GM23338 (cell line): ENCODE data around the gene PLEKHG4. TPM values are rescaled to one million over a fixed set of nuclear protein-coding genes. Genes with fewer than 3 reads are reported as not detected.

Experiments
- ATAC-seq: fragments of 200-7000 bp; cut with Tn5 transposase; 3 replicates; pipeline ENCODE4 v1.9.1; 2020
- DNase-seq: peaks from one replicate; pipeline ENCODE4 v3.0.0-alpha.2; 2015; ENCODE audit warnings: low spot score
- H2AFZ ChIP-seq: fragments of 200-600 bp; sonication (generic); 2 replicates; pipeline ENCODE4 v1.8.0; 2016; ENCODE audit warnings: antibody characterized with exemption, mild to moderate bottlenecking, moderate library complexity
- H3F3A ChIP-seq: fragments of 200-600 bp; sonication (generic); replicated peaks from 2 replicates; pipeline ENCODE4 v1.8.0; 2017; ENCODE audit warnings: antibody characterized with exemption, mixed run types, low read depth
- H3K27ac ChIP-seq: fragments of 200-600 bp; sonication (generic); 2 replicates; pipeline ENCODE4 v1.6.1; 2016; ENCODE audit warnings: low read depth
- H3K27me3 ChIP-seq: fragments of 200-600 bp; sonication (generic); 2 replicates; pipeline ENCODE4 v1.8.0; 2016; ENCODE audit warnings: mild to moderate bottlenecking, mixed run types, moderate library complexity; ENCODE audit not compliant: insufficient read depth
- H3K36me3 ChIP-seq: fragments of 200-600 bp; sonication (generic); 2 replicates; pipeline ENCODE4 v1.8.0; 2016; ENCODE audit warnings: mild to moderate bottlenecking; ENCODE audit not compliant: insufficient read depth
- H3K4me1 ChIP-seq: fragments of 200-600 bp; sonication (generic); 2 replicates; pipeline ENCODE4 v1.8.0; 2016; ENCODE audit warnings: mild to moderate bottlenecking, moderate library complexity; ENCODE audit not compliant: insufficient read depth
- H3K4me2 ChIP-seq: fragments of 200-600 bp; sonication (generic); 2 replicates; pipeline ENCODE4 v1.7.1; 2017; ENCODE audit warnings: mixed run types
- H3K4me3 ChIP-seq: fragments of 200-600 bp; sonication (generic); 2 replicates; pipeline ENCODE4 v1.6.1; 2016; ENCODE audit warnings: mixed run types
- H3K79me2 ChIP-seq: fragments of 200-600 bp; sonication (generic); replicated peaks from 2 replicates; pipeline ENCODE4 v1.8.0; 2017; ENCODE audit warnings: mild to moderate bottlenecking; ENCODE audit not compliant: insufficient read depth
- H3K9me2 ChIP-seq: fragments of 200-600 bp; sonication (generic); 2 replicates; pipeline ENCODE4 v1.8.0; 2017; ENCODE audit not compliant: insufficient read depth
- H4K20me1 ChIP-seq: fragments of 200-600 bp; sonication (generic); replicated peaks from 2 replicates; pipeline ENCODE4 v1.8.0; 2017; ENCODE audit warnings: mild to moderate bottlenecking; ENCODE audit not compliant: insufficient read depth
- H3K27ac Mint-ChIP-seq: 2 replicates; pipeline ENCODE4 v1.8.0; 2020; ENCODE audit warnings: inconsistent platforms, mild to moderate bottlenecking, moderate library complexity, mixed read lengths
- H3K27me3 Mint-ChIP-seq: 3 replicates; pipeline ENCODE4 v1.8.0; 2022; ENCODE audit warnings: low read depth, mild to moderate bottlenecking, moderate library complexity, mixed read lengths, inconsistent platforms; ENCODE audit not compliant: insufficient read depth, poor library complexity
- H3K36me3 Mint-ChIP-seq: 3 replicates; pipeline ENCODE4 v1.8.0; 2021; ENCODE audit warnings: low read depth, mild to moderate bottlenecking, inconsistent platforms, moderate library complexity, mixed read lengths
- H3K4me1 Mint-ChIP-seq: 3 replicates; pipeline ENCODE4 v1.8.0; 2020; ENCODE audit warnings: mild to moderate bottlenecking, inconsistent platforms, mixed read lengths
- H3K4me3 Mint-ChIP-seq: 3 replicates; pipeline ENCODE4 v1.8.0; 2021; ENCODE audit warnings: moderate library complexity, mild to moderate bottlenecking, inconsistent platforms, mixed read lengths
- H3K9me3 Mint-ChIP-seq: 3 replicates; pipeline ENCODE4 v1.8.0; 2020; ENCODE audit warnings: moderate library complexity, mild to moderate bottlenecking, inconsistent platforms, mixed read lengths
- CREB1 ChIP-seq: fragments of 250-450 bp; sonication (Bioruptor Pico); IDR thresholded peaks from 2 replicates; pipeline ENCODE4 v1.5.0; 2020; ENCODE audit warnings: low read depth, mild to moderate bottlenecking, moderate library complexity
- CTCF ChIP-seq, 2 experiments: fragments of 200-600 bp in 1 of 2; sonication (generic) in 1 of 2; conservative IDR thresholded peaks; 2 replicates each; pipeline versions ENCODE4 v1.5.1 to v1.6.1; 2016 to 2017; ENCODE audit warnings: antibody characterized with exemption in 2 of 2, low read depth in 2 of 2, mild to moderate bottlenecking in 2 of 2, moderate library complexity in 1 of 2
- EZH2 ChIP-seq: fragments of 200-600 bp; sonication (generic); IDR thresholded peaks from one replicate; pipeline ENCODE4 v1.8.0; 2017; ENCODE audit warnings: antibody characterized with exemption, mild to moderate bottlenecking, low read depth; ENCODE audit not compliant: unreplicated experiment
- EZH2phosphoT487 ChIP-seq: fragments of 200-600 bp; sonication (generic); IDR thresholded peaks from one replicate; pipeline ENCODE4 v1.8.1; 2018; ENCODE audit warnings: antibody characterized with exemption; ENCODE audit not compliant: unreplicated experiment
- JUNB ChIP-seq: IDR thresholded peaks from one replicate; pipeline ENCODE4 v1.6.1; 2016; ENCODE audit warnings: antibody characterized with exemption; ENCODE audit not compliant: unreplicated experiment
- NANOG ChIP-seq: IDR thresholded peaks from 2 replicates; pipeline ENCODE4 v1.6.1; 2016; ENCODE audit warnings: antibody characterized with exemption, borderline replicate concordance
- POLR2AphosphoS5 ChIP-seq: IDR thresholded peaks from 2 replicates; pipeline ENCODE4 v1.6.1; 2016; ENCODE audit warnings: antibody characterized with exemption, low read depth
- REST ChIP-seq: IDR thresholded peaks from one replicate; pipeline ENCODE4 v1.6.1; 2018; ENCODE audit warnings: antibody characterized with exemption; ENCODE audit not compliant: unreplicated experiment
- STAT1 ChIP-seq: IDR thresholded peaks from one replicate; pipeline ENCODE4 v1.6.1; 2016; ENCODE audit warnings: antibody characterized with exemption; ENCODE audit not compliant: unreplicated experiment
- ZNF114 ChIP-seq: fragments of 250-450 bp; sonication (Bioruptor Pico); IDR thresholded peaks from 2 replicates; pipeline ENCODE4 v1.5.0; 2020; ENCODE audit warnings: mild to moderate bottlenecking, moderate library complexity
- ZNF331 ChIP-seq: fragments of 250-450 bp; sonication (Bioruptor Pico); IDR thresholded peaks from 2 replicates; pipeline ENCODE4 v1.5.0; 2020; ENCODE audit warnings: low read depth, mild to moderate bottlenecking, moderate library complexity
- ZNF462 ChIP-seq: fragments of 250-450 bp; sonication (Bioruptor Pico); IDR thresholded peaks from 2 replicates; pipeline ENCODE4 v1.5.0; 2020; ENCODE audit warnings: mild to moderate bottlenecking, moderate library complexity
- polyA plus RNA-seq: library from polyadenylated mRNA; unstranded; fragments of >200 nt; fragmentation: Nextera tagmentation; extraction: Ambion mirVana; gene quantifications from 2 replicates; pipeline ENCODE4 v1.2.1, GENCODE V29; 2016
- total RNA-seq: library from RNA; depleted of rRNA; stranded (reverse); fragments of >200 nt; shearing (Covaris generic); gene quantifications from 2 replicates; pipeline ENCODE4 v1.2.3, GENCODE V29; 2014

PLEKHG4 gene
- total and polyA plus RNA-seq, 2 experiments from 2014 or later = 3.2 to 10.3 TPM

- Histone ChIP-seq H3K4me3 (peak overlapping the region; percentile 89), H3K79me2 (peaks cover 36% of the 10 kb centered on the region), H3K4me2 (peak overlapping the region; percentile 93), H3K27ac (peak overlapping the region; percentile 94; the same call in 1 of the 2 replicates), H2AFZ (no peak overlapping the region), H3K4me1 (peaks cover 33% of the 10 kb centered on the region), H3K9me2 (no peaks in the 10 kb centered on the region), H3F3A (peaks cover 18% of the 10 kb centered on the region), H3K36me3 (no peaks in the 10 kb centered on the region; the same call in 1 of the 2 replicates), H4K20me1 (no peaks in the 10 kb centered on the region; the same call in 1 of the 2 replicates), H3K27me3 (peaks cover 24% of the 10 kb centered on the region)
- Mint-ChIP-seq H3K9me3 (no peaks in the 10 kb centered on the region; the same call in 2 of the 3 replicates), H3K4me1 (peaks cover 53% of the 10 kb centered on the region), H3K36me3 (peaks cover 5% of the 10 kb centered on the region; the same call in 1 of the 3 replicates), H3K27me3 (peaks cover 31% of the 10 kb centered on the region), H3K4me3 (peak overlapping the region; percentile 90), H3K27ac (peak overlapping the region; percentile 97)
- ATAC-seq = no peak
- TF ChIP-seq EZH2phosphoT487 (no peak), ZNF114 (CRISPR knock-in tag) (no peak), POLR2AphosphoS5 (no peak), CTCF (conservative IDR thresholded peaks at IDR 0.05; ENCODE audit: low read depth in 2 of 2) (no peak), ZNF462 (CRISPR knock-in tag) (no peak), ZNF331 (CRISPR knock-in tag) (no peak), JUNB (no peak), REST (no peak), STAT1 (no peak), NANOG (no peak), EZH2 (no peak), CREB1 (no peak)
- DNase-seq = no peak
Observed at GRCh38 chr16:67245186-67245585, 34.1 kb upstream of the PLEKHG4 start.
